Subcutaneous adipose tissue (tissue), 4 donors: ENCODE measurements around the gene CD79A. TPM values are rescaled to one million over a fixed set of nuclear protein-coding genes. Genes with fewer than 3 reads are reported as not detected.

Experiments used
- total RNA-seq, 4 donors: library from RNA; depleted of rRNA; stranded (reverse); fragments of >200 nt; gene quantifications; one replicate each; pipeline ENCODE4 v1.1.0, GENCODE V29; 2016
- TF ChIP-seq, protein P1 (sequence below): fragments of 450-650 bp; IDR thresholded peaks from one replicate; pipeline ENCODE4 v1.5.1; 2016; ENCODE audit warnings: low read depth, mild to moderate bottlenecking, control low read depth, antibody characterized with exemption, moderate library complexity

Gene CD79A
- total RNA-seq: under 1 TPM in 1 of 4 donors, not detected in 3; 0.51 TPM

- TF ChIP-seq, protein P1, sequence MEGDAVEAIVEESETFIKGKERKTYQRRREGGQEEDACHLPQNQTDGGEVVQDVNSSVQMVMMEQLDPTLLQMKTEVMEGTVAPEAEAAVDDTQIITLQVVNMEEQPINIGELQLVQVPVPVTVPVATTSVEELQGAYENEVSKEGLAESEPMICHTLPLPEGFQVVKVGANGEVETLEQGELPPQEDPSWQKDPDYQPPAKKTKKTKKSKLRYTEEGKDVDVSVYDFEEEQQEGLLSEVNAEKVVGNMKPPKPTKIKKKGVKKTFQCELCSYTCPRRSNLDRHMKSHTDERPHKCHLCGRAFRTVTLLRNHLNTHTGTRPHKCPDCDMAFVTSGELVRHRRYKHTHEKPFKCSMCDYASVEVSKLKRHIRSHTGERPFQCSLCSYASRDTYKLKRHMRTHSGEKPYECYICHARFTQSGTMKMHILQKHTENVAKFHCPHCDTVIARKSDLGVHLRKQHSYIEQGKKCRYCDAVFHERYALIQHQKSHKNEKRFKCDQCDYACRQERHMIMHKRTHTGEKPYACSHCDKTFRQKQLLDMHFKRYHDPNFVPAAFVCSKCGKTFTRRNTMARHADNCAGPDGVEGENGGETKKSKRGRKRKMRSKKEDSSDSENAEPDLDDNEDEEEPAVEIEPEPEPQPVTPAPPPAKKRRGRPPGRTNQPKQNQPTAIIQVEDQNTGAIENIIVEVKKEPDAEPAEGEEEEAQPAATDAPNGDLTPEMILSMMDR: no peak
Measured at GRCh38 chr19:41876847-41877832, at the start of gene CD79A. Gene CD79A, plus strand, starts transcription at chr19:41877279. Its CDS starts 26 bp downstream, at chr19:41877305.

DNA sequence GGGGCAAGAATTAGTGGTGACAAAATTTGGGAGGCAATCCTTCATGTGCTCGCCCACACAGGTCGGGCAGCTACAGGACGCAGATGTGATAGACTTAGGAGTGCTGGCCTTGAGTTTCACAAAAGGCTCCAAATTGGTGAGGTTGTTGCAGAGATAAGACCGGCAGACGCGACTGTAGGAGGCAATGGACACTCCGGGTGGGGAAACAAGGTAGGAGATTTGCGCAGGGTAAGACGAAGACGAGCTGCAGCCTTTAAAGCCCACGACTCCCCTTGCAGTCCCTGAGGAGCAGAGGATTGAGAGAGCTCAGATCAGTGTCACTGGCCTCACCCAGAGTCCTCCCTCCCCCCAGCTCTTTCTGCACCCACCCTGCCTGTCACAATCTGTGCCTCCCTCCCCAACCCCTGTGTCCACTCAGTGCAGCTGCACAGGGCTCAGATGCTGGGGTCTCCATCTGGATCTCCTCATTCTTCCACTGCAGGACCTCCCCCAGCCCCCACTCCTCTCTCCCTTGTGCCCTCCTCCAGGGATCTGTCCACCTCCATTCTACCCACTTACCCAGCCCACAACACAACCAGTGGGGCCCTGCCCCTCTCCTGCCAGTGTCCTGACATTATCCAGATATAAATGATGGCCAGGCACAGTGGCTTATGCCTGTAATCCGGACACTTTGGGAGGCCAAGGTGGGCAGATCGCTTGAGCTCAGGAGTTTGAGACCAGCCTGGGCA, 38.9 kb upstream of the CD79A start:
- TF ChIP-seq, protein P1: no peak

DNA sequence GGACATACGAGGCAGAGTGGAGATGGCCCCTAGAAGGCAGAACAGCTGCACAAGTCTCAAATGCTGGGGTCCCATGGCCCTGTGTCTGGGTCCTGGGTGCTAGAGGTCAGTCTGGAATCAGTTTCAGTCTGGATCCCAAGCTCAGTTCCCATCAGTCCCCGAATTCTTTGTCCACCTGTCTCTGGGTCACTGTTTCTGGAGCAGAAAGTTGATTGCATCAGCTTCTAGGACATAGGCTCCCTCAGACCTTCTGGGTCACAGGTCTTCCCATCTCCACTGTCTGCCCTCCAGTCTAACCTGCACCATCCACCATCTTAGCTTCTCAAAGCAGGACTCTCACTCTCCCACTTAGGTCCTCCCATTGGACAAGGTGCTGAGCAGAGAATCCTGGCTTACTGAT, 37.9 kb upstream of the CD79A start:
- TF ChIP-seq, protein P1: no peak

- TF ChIP-seq, protein P1: no peak
Measured at GRCh38 chr19:41843371-41843770, 33.7 kb upstream of the CD79A start.

GRCh38 chr19:41844601-41845000, 32.5 kb upstream of the CD79A start, which contains the start of gene LYPD4:
Gene LYPD4, minus strand, starts transcription at chr19:41844683. Its CDS starts 5,398 bp downstream, at chr19:41839285.
- TF ChIP-seq, protein P1: no peak

DNA sequence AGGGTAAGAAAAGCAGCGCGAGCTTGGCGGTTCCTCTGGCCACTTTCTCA, 32.3 kb upstream of the CD79A start, which contains the start of gene DMRTC2:
Gene DMRTC2 (plus strand): TSS at position 42 of the 50 bp plus-strand sequence. CDS start 2,387 bp downstream, outside the sequence.
- TF ChIP-seq, protein P1: no peak

GRCh38 chr19:41845051-41845590, 32.0 kb upstream of the CD79A start:
- TF ChIP-seq, protein P1: no peak
